Measurements from ENCODE around the gene AIG1. TPM values are rescaled to one million over a fixed set of nuclear protein-coding genes. Genes with fewer than 3 reads are reported as not detected.

Gene AIG1
- total and polyA plus RNA-seq, 4 donors = 19.9 to 31.7 (median 27.3) TPM

- 44 to 70% methylated on average over 4 of the region's 4 CpGs for WGBS, 2 donors
- H3K27ac ChIP-seq (ENCODE audit: low read depth in 1 of 2, low read length in 1 of 2) = no peak overlapping the region
- ATAC-seq (ENCODE audit: insufficient read depth, low FRiP score) (no peak), DNase-seq (peak in 2 of 3 donors; percentile 90 to 94)
- H3K4me1 ChIP-seq (ENCODE audit: control insufficient read depth in 5 of 5, insufficient read depth in 5 of 5, low read length in 5 of 5) = peaks cover 0 to 21% (median 0%) of the 10 kb centered on the region in 5 donors
- H3K36me3 ChIP-seq (ENCODE audit: control insufficient read depth in 4 of 4, insufficient read depth in 4 of 4, low read length in 4 of 4) = no peaks in the 10 kb centered on the region
- H3K9me3 ChIP-seq (ENCODE audit: control insufficient read depth in 4 of 4, insufficient read depth in 3 of 4, low read length in 3 of 4) = peaks cover 0 to 6% (median 0%) of the 10 kb centered on the region in 4 donors
- no peak overlapping the region for H3K9ac ChIP-seq (ENCODE audit: insufficient read depth in 1 of 2, low read length in 2 of 2)
- no peaks in the 10 kb centered on the region for H3K27me3 ChIP-seq (ENCODE audit: control insufficient read depth in 3 of 3, insufficient read depth in 3 of 3, low read length in 2 of 3)
- TF ChIP-seq CTCF (IDR thresholded peaks at IDR 0.05; ENCODE audit: control extremely low read depth, extremely low read depth) = no peak
- H3K4me3 ChIP-seq = no peak overlapping the region
Measured at GRCh38 chr6:143253586-143253985, 192.9 kb downstream of the AIG1 start.

GRCh38 chr6:143258945-143259344, 198.3 kb downstream of the AIG1 start:
- no peak for TF ChIP-seq CTCF (IDR thresholded peaks at IDR 0.05; ENCODE audit: control extremely low read depth, extremely low read depth)
- no peaks in the 10 kb centered on the region for H3K27me3 ChIP-seq (ENCODE audit: control insufficient read depth in 3 of 3, insufficient read depth in 3 of 3, low read length in 2 of 3)
- ATAC-seq (ENCODE audit: insufficient read depth, low FRiP score) (no peak), DNase-seq (no peak)
- no peak overlapping the region for H3K27ac ChIP-seq (ENCODE audit: low read depth in 1 of 2, low read length in 1 of 2)
- H3K9me3 ChIP-seq (ENCODE audit: control insufficient read depth in 4 of 4, insufficient read depth in 3 of 4, low read length in 3 of 4) = peaks cover 0 to 2% (median 0%) of the 10 kb centered on the region in 4 donors
- peaks cover 0 to 14% (median 0%) of the 10 kb centered on the region in 5 donors for H3K4me1 ChIP-seq (ENCODE audit: control insufficient read depth in 5 of 5, insufficient read depth in 5 of 5, low read length in 5 of 5)
- no peaks in the 10 kb centered on the region for H3K36me3 ChIP-seq (ENCODE audit: control insufficient read depth in 4 of 4, insufficient read depth in 4 of 4, low read length in 4 of 4)
- H3K4me3 ChIP-seq = no peak overlapping the region
- H3K9ac ChIP-seq (ENCODE audit: insufficient read depth in 1 of 2, low read length in 2 of 2) = no peak overlapping the region

GRCh38 chr6:143260857-143261256, 200.2 kb downstream of the AIG1 start:
- H3K27ac ChIP-seq (ENCODE audit: low read depth in 1 of 2, low read length in 1 of 2) = no peak overlapping the region
- ATAC-seq (ENCODE audit: insufficient read depth, low FRiP score) (no peak), DNase-seq (no peak)
- H3K9ac ChIP-seq (ENCODE audit: insufficient read depth in 1 of 2, low read length in 2 of 2) = no peak overlapping the region
- TF ChIP-seq CTCF (IDR thresholded peaks at IDR 0.05; ENCODE audit: control extremely low read depth, extremely low read depth) = no peak
- no peaks in the 10 kb centered on the region for H3K9me3 ChIP-seq (ENCODE audit: control insufficient read depth in 4 of 4, insufficient read depth in 3 of 4, low read length in 3 of 4)
- H3K4me3 ChIP-seq = no peak overlapping the region
- no peaks in the 10 kb centered on the region for H3K36me3 ChIP-seq (ENCODE audit: control insufficient read depth in 4 of 4, insufficient read depth in 4 of 4, low read length in 4 of 4)
- H3K4me1 ChIP-seq (ENCODE audit: control insufficient read depth in 5 of 5, insufficient read depth in 5 of 5, low read length in 5 of 5) = peaks cover 0 to 23% (median 4%) of the 10 kb centered on the region in 5 donors
- WGBS, 2 donors = 96% methylated on average over 7 of the region's 7 CpGs
- H3K27me3 ChIP-seq (ENCODE audit: control insufficient read depth in 3 of 3, insufficient read depth in 3 of 3, low read length in 2 of 3) = no peaks in the 10 kb centered on the region

GRCh38 chr6:143261899-143262436, 201.3 kb downstream of the AIG1 start:
- no peak overlapping the region for H3K27ac ChIP-seq (ENCODE audit: low read depth in 1 of 2, low read length in 1 of 2)
- peaks cover 0 to 23% (median 4%) of the 10 kb centered on the region in 5 donors for H3K4me1 ChIP-seq (ENCODE audit: control insufficient read depth in 5 of 5, insufficient read depth in 5 of 5, low read length in 5 of 5)
- ATAC-seq (ENCODE audit: insufficient read depth, low FRiP score) (no peak), DNase-seq (no peak)
- WGBS, 2 donors = 73 to 83% methylated on average over 3 of the region's 3 CpGs
- no peaks in the 10 kb centered on the region for H3K36me3 ChIP-seq (ENCODE audit: control insufficient read depth in 4 of 4, insufficient read depth in 4 of 4, low read length in 4 of 4)
- H3K4me3 ChIP-seq = no peak overlapping the region
- H3K9ac ChIP-seq (ENCODE audit: insufficient read depth in 1 of 2, low read length in 2 of 2) = no peak overlapping the region
- no peaks in the 10 kb centered on the region for H3K9me3 ChIP-seq (ENCODE audit: control insufficient read depth in 4 of 4, insufficient read depth in 3 of 4, low read length in 3 of 4)
- H3K27me3 ChIP-seq (ENCODE audit: control insufficient read depth in 3 of 3, insufficient read depth in 3 of 3, low read length in 2 of 3) = no peaks in the 10 kb centered on the region
- TF ChIP-seq CTCF (IDR thresholded peaks at IDR 0.05; ENCODE audit: control extremely low read depth, extremely low read depth) = no peak
